DMS153 (cell line): ENCODE results near the gene SDHC.
"Not testable (repeated sequence)": the region's sequence is repeated elsewhere in the genome, so short reads cannot be mapped to it uniquely, and the experiment has no call there.

Experiments used
- DNase-seq: peaks from one replicate; lab custom pipeline; 2025; lab: John Stamatoyannopoulos, UW

Gene SDHC

DNA sequence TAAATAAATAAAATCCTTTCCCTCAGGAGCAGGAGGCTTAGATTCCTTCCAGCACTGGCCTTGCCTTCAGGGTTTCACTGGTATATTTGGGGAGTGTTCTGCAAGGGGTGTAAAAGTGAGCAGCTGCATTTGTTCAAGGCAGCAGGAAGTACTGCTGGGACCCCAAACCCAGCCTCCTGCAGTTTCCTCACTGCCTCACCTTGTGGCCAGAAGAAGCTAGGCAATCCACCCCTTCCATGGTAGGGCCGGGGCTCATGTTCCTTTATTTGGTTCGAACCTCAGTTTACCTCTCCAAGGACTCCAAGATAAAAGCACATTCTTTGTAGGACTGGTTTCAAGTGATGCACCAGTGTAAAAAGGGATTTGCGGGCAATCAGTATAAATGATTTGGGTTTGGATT, 74.5 kb downstream of the SDHC start:
- DNase-seq: no peak

DNA sequence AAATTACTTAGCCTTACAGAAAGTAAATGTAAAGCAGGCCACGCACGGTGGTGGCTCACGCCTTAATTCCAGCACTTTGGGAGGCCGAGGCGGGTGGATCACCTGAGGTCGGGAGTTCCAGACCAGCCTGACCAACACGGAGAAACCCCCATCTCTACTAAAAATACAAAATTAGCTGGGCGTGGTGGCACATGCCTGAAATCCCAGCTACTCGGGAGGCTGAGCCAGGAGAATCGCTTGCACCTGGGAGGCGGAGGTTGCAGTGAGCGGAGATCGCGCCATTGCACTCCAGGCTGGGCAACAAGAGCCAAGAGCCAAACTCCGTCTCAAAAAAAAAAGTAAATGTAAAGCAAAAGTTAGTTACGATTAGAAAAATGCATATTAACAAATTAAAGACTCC, 75.0 kb downstream of the SDHC start:
- not testable (repeated sequence) for DNase-seq

DNA sequence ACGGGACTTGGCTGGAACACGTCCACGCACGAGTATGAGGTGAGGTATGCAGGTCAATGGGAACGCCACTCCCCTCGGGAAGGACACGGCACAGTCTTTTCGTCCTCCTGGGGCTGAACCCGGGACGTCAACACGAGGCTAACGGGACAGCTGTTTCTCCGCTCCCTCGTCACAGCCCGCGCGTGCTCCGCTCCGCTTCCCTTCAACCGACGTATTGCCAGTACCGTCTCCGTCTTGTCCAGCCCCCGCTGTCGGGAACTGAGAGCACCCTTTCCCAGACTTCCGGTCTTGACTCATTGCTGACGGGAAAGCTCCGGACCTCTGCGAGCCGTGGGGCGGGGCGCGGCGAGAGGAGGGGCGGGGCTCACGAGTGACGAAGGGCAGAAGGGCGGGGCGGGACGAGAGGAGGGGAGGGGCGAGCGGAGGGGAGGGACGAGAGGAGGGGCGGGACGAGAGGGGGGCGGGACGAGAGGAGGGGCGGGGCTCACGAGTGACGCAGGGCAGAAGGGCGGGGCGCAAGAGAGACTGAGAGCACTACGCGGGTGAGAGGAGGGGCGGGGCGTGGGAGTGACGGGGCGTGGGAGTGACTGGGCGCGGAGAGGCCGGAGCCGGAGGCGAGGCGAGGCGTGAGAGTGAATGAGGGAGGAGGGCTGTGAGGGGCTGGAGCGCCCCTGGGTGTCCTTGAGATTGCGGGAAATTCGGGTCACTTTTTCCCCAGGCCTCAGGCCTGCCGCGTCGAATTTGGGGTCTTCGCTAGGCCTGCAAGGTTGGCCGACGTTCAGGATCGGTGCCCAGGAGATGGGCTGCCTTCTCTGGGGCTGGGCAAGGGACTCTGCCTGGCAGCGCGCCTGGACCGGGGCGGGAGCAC, 75.7 kb downstream of the SDHC start:
- peak; percentile 90 for DNase-seq

DNA sequence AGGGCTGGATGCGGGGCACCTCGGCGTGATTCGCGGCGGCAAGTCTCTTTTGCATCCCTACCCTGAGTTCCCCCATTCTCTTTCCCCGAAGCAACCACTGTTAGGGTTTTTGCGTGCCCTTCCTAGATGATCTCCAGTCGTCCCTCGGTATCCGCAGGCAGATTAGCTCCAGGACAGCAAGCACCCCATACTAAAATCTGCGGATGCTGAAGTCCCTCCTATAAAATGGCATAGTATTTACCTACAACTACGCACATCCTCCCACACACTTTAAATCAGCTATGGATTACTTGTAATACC, 76.3 kb downstream of the SDHC start:
- DNase-seq: peak; percentile 42

DNA sequence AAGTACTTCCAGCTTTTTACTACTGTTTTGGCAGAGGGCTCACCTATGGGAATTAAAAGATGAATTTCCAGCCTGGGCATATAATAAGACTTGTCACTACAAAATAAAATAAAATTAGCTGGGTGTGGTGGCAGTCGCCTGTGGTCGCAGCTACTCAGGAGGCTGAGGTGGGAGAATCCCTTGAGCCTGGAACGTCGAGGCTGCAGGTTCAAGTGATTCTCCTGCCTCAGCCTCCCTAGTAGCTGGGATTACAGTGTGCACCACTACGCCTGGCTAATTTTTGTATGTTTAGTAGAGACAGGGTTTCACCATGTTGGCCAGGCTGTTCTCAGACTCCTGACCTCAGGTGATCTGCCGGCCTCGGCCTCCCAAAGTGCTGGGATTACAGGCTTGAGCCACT, 77.0 kb downstream of the SDHC start:
- not testable (repeated sequence) for DNase-seq

DNA sequence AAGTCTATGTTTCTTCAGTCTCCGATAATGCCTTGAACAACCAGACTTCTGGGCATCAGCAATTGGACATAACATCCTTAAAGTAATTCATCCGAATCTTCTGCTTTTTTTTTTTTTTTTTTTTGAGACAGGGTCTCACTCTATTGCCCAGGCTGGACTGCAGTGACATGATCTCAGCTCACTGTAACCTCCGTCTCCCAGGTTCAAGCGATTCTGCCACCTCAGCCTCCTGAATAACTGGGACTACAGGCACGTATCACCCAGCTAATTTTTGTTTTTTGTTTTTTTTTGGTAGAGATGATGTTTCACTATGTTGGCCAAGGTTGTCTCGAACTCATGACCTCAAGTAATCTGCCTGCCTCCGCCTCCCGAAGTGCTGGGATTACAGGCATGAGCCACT, 77.4 kb downstream of the SDHC start:
- no peak for DNase-seq

DNA sequence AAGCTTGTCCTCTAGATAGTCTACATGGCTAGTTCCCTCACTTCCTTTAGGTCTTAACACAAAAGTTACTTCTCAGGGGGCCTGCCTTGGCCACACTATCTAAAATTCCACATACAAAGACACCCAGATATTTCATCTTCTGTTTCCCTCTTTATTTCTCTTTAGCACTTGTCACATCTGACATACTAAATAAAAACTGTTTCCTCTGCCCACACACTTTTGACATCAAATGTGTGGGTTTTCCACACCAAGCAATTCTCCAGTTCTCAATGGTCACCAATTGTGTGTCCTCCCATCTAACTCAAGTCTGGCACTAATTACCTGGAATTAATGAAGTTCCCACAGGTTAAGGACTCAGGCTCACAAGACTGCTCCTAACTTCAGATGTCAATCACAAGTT, 79.0 kb downstream of the SDHC start:
- no peak for DNase-seq

DNA sequence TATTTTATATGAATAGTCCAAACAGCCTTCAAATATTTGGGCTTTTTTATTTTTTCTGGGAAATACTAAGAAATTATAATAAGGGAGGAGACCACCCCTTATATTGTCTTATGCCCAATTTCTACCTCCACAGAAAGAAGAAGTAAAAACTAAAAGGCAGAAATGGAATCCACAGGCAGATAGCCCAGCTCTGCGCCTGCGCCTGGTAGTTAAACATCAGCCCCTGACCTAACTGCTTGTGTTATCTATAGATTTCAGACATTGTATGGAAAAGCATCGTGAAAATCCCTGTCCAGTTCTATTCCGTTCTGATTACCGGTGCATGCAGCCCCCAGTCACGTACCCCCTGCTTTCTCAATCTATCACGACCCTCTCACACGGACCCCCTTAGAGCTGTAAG, 82.9 kb downstream of the SDHC start:
- not testable (repeated sequence) for DNase-seq

DNA sequence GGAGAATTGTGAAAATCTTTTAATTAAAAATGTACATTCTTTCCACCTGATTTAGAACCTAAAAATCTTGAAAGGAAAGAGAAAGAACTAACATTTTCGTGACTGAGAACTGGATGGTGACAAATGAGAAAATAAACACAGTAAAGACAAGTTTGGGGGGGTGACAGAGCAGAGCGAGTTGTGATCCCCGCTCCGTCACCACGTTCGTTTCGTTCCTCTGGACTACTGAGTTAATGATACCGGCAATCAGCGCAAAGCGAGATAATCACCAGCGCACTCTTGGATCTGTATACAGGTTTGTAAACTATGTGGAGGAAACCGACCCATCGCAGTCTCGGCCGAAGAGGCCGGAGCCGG, 84.7 kb downstream of the SDHC start:
- no peak for DNase-seq

DNA sequence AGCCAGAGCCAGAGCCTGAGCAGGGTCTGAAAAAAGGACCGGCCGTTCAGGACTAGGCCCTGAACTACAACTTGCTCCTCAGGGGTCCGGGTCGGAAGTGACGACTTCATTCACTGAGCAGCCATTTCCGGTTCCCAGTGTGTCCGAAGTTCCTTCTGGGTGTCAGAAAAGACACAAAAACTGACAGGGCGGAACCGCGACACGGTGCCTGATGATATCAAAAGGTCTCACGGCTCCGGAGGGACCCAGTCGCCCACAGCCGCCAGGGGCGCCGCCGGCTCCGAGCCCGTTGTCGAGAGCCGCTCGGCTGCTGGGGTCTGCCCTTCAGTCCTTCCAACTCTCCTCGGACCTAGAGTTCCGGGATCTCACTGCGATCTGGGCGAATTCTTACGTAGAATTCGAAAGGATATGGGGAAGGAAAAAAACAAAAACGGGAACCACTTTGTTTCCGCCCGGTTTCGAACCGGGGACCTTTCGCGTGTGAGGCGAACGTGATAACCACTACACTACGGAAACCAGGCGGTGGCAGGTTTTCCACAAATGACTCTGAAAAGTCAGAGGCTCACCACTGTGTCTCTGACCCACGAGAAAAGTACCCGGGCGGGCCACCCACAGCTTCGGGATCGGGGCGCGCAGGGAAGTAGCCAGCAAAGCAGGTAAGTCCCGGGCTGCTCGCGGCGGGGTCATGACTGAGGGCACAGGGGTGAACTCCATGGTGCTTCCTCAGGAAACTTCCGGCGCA, 85.2 kb downstream of the SDHC start:
- peak; percentile 91 for DNase-seq

DNA sequence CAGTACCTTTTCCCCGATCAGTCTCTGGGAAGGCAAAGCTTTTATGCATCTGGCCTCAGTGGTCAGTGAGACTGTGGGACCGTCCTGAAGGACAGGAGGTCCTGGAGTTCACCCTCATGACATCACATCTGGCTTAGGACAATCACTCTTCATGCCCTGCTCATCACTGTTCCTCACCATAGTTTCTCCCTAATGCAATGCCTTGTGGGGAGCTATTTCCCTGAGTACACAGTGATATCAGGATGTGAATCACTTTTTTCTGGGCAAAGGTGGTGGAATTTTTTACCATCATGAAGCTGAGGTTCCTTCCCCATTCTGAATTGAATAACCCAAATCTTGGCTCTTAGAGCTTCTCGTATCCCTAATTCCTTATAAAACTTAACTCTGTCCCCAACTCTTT, 88.3 kb downstream of the SDHC start:
- no peak for DNase-seq

DNA sequence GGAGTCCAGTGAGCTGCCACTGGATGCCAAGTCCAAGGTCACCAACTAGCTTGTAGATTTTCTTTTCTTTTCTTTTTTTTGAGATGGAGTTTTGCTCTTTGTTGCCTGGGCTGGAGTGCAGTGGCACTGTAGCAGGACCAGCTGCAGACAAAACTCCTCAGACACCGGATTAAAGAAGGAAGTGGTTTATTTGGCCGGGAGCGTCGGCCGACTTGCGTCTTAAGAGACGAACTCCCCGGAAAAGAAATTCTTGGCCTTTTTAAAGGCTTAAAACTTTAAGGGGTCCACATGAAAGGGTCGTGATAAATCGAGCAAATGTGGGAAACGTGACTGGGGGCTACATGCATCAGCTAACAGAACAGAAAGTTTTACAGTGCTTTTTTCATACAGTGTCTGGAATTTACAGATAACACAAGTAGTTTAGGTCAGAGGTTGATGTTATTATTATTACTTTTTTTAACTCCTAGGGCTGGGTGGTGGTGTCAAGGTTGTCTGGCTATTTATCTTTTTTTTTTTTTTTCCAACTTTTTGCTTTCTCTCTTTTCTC, 89.9 kb downstream of the SDHC start:
- no peak for DNase-seq

DNA sequence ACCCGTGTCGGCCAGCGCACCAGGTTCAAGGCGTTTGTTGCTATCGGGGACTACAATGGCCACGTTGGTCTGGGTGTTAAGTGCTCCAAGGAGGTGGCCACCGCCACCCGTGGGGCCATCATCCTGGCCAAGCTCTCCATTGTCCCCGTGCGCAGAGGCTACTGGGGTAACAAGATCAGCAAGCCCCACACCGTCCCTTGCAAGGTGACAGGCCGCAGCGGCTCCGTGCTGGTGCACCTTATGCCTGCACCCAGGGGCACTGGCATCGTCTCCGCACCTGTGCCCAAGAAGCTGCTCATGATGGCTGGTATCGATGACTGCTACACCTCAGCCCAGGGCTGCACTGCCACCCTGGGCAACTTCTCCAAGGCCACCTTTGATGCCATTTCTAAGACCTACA, 92.4 kb downstream of the SDHC start:
- DNase-seq: not testable (repeated sequence)

DNA sequence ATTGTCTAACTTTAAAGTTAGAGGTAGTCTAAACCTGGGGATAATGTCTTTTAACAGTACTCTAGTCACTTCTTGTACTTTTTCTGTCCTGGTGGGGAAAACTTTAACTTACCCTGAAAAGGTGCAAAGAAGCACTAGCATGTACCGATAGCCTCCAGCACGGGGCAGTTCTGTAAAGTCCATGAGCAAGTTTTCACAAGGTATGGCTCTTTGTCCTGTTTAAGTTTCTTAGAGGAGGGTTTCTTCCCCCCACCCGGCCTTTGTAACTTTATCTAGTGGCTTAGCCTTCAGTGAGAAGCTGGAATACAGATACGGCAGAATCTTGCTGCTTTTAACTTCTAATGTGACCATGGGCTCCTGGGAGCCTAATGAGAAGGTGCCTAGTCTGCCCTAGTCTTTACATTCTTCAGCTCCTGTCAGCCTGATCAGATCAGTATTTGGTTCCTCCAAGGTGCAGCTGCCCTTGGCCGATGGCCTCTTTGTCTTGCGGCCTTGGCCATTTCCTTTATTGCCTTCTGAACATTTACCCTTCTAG, 93.3 kb downstream of the SDHC start:
- no peak for DNase-seq

DNA sequence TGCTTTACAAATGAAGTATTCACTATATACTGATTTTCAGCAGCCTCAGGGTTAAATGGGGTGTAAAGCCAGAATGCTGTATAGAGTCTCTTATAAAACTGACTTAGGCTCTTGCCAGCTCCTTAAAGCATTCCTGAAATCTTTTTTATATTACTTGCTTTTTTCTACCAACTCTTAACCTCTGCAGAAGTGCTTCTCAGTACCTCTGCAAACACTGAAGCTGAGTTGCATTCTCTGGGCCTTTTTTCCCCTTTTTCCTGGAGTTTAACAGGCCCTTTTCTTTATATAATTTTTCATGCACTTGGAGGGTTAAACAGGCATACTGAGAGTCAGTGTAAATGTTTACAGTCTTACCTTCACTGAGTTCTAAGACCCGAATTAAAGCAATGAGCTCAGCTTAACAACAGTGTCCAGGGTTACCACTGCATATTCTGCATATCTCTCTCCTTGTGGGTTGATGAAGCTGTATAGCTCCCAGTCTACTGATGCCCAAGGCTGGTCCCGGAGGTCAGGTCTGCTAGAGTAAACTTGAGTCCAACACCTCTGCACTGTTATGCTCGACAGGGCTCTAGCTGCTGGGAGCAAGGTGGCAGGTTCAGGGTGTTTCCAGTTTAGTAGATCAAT, 94.4 kb downstream of the SDHC start:
- no peak for DNase-seq

DNA sequence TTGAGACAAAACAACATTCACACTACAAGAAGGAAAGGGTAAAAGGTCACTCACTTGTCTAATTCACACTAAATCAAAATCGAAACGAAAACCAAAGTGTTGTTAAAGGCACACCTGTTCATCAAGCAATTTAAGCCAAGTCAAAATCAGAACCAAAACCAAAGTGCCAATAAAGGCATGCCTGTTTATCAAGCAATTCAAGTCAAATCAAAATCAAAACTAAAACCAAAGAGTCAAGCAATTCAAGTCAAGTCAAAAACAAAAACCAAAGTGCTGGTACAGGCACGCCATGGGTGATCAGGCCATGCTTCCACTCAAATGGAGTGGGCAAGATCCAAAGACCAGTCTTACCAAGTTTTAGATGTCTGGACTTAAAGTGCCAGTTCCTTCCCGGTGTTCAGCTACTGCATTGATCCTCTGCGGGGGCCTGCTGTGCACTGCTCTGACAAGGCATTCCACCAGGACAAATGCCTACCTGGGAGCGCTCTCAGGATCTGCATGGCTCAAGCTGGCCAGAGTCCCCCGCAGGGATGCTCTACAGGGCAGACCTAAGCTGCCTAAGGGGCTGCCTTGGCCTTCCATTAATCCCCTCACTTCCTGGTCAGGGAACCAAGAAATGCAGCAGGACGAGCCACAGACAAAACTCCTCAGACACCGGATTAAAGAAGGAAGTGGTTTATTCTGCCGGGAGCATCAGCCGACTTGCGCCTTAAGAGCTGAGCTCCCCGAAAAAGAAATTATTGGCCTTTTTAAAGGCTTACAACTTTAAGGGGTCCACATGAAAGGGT, 95.9 kb downstream of the SDHC start:
- DNase-seq: not testable (repeated sequence)

DNA sequence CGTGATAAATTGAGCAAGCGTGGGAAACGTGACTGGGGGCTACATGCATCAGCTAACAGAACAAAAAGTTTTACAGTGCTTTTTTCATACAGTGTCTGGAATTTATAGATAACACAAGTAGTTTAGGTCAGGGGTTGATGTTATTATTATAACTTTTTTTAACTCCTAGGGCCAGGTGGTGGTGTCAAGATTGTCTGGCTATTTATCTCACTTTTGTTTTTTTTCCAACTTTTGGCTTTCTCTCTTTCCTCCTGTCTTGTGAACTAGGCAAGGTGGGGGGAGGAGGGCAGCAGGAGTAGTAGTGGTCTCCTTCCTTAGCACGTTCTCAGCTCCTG, 96.4 kb downstream of the SDHC start:
- not testable (repeated sequence) for DNase-seq
